Amniotic epithelial cell (primary cell): Measurements from ENCODE around the gene ETV5.
A peak's percentile ranks its signal among the peaks of the same experiment; 100 is the strongest.

Experiments used
- DNase-seq: peaks from one replicate; pipeline ENCODE4 v3.0.0-alpha.2; 2010; ENCODE audit warnings: low read depth

Gene ETV5

DNA sequence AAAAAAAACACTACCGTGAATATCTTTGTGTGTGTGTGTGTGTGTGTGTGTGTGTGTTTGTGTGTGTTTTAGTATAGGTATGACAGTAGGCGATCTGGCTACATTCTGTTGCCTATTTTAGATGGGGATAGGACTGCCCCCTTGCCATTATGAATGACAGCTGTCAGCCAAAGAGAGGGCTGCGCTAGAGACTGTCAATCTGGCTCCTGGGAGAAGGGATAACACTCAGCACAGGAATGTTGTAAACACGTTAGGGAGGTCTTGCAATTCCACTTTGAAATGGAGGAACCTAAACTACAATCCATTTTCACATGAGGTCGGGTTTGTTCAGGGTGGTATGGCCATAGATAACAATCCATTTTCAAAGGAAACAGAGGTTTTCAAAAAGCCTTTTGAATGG is 14.1 kb upstream of the ETV5 start:
- no peak for DNase-seq

DNA sequence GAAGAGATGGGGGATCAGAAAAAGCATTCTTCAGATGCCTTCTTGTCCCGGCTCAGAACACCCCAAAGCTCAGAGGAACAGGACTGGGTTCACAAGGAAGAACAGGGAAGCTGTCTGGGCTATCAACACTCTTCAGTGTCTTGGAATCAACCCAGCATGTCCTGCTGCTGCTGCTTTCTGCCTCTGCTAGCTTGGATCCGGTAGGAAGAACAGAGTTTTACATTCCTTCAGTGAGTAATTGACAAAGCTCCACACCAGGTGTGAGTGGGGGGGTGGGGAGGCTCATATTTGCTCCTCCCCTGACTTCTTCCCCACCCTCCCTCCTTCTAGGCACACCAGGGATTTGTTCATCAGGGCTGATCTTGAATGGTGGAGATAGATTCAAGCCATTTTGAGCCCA is 13.1 kb upstream of the ETV5 start:
- no peak for DNase-seq

- no peak for DNase-seq
Measured at GRCh38 chr3:186121278-186121677, 12.4 kb upstream of the ETV5 start.

GRCh38 chr3:186119499-186119898 is 10.6 kb upstream of the ETV5 start:
- DNase-seq = no peak

DNA sequence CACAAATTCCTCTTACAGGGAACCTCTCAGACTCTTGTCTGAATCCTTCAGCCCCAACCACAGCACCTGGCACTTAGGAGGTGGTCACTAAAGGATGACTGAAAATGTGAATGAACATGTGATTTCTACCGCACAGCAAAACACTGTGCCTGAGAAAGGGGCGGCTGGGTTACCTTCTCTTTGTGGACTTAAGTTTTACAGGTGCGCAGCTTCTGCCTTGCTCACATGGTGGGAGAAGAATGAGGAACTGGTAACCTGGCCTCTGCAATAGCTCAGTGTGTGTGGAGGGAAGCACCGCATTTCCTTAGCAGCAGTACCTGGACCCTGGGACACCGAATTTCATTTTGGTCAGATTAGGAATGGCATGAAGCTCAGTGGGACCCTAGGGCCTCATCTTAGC is 9.8 kb upstream of the ETV5 start:
- no peak for DNase-seq

- DNase-seq = no peak
Measured at GRCh38 chr3:186117521-186118134, 8.7 kb upstream of the ETV5 start.

- DNase-seq = no peak
Measured at GRCh38 chr3:186115239-186115996, 6.5 kb upstream of the ETV5 start.

- DNase-seq = no peak
Measured at GRCh38 chr3:186110975-186111974, 2.4 kb upstream of the ETV5 start.

- DNase-seq = peak; percentile 56
Measured at GRCh38 chr3:186109897-186110803, 1.3 kb upstream of the ETV5 start.

DNA sequence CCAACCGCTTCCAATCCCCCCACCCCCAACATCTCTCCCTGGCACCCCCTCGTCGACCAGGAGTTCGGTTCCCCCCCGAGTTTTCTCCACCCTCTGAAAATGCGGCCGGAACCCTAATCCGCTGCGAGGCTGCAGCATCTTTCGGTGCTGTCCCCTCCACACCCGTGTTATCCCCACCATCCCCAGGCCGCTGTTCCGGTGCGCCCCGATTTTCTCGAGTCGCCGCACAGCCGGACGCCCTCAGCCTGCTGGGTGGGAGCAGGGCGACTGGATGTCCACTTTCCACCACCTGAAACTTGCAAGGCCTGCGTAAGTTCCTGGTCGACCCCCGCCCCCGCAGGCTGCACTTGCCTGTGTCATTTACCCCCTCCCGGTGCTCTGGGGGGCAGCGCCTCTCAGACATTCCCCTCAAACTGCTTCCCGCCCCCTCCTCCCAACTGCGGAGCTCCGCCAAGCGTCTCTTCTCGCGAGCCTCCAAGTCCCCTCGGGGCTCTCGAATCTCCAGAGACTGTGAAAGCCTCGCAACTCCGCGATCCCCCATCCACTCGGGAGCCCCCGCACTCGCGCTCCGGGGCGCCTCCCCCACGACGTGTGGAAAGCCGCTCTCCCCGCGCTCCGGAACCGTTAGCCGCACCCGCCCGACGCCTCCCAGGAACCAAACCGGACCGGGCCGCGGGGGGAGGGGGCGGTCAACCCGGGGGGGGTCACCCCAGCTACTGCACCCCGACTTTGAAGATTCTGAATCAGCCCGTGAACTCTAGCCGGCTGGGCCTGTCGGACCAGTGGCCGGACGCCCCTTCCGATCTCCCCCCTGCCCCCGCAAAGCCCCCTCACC is 566 bp downstream of the ETV5 start:
- DNase-seq = peak; percentile 61

DNA sequence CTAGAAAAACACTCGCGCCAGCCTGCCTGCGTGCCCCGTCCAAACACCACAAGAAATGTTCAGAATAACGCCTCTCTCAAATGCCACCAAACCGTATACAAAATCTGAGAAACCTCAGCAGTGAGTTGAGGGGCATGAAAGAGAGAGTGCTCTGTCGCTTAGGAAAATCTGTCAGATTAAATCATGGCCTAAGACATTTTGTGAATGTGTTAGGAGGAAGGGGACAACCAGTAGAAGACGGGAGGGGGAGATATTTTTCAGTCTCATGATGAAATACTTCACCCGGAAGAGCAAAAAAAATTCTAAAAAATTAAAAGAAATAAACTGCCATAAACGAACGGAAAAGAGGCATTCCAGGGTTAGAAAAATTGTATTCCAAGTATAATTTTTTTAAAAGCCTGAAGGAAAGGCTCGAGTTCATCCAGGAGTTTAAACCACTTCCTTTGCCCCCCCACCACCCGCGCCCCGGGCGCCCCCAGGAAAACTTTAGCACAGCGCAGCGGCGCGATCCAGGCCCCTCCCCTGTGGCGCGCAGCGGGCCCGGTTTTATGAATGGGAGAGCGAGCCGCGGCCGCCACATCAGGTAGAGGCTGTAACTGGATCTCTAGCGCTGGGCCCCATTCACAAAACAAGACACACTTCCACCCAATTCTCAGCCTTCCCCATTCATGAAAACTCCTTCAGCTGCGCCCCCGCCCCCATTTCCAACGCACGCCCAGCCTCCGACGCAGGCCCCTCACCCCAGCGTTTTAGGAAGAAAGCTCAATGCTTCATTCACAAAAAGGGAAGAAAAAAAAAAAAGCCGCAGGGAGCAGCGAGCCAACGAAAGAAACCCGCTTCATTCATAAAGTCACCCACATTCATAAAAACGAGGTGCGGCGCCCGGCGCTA is 1.4 kb downstream of the ETV5 start:
- DNase-seq = peak; percentile 43

- no peak for DNase-seq
Measured at GRCh38 chr3:186105543-186105942, 3.3 kb downstream of the ETV5 start.

DNA sequence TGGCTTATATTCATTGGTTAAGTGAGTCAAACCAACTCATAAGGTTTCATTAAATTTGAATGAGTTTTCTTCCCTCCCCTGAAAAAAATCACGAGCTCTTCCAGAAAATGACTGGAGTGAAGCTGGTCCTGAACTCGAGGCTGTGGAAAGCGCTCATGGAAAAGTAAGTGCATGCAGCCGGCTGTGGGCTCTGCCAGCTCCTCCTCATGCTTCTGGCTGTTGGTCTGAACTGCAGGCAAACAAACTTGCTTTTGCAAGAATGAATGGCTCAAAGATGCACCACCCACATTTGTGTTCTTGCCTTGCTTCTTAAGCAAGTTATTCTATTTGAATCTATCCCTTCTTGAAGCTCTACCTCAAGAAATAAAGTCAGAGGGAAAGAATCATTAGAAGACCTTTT is 6.2 kb downstream of the ETV5 start:
- DNase-seq = no peak

GRCh38 chr3:186100398-186100797 is 8.5 kb downstream of the ETV5 start:
- no peak for DNase-seq

DNA sequence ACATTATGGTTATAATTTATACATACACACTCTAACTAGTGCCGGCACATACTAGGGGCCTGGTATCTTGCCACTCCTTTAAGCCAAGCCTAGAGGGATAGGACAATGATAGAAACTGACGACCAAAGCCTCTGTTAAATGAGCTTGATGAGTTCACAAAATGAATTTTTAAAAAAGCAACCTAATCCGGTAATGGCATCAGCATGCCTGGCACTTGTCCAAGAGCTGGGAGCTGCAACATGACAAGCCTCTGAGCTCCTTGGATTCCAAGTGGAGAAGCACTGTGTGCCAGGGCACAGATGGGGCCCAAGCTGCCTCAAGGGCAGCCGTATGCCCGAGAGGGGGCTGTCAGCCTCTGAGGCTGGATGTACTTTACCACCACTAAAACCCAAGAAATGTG is 9.7 kb downstream of the ETV5 start:
- DNase-seq = peak; percentile 60

GRCh38 chr3:186098740-186099139 is 10.1 kb downstream of the ETV5 start:
- DNase-seq = no peak

DNA sequence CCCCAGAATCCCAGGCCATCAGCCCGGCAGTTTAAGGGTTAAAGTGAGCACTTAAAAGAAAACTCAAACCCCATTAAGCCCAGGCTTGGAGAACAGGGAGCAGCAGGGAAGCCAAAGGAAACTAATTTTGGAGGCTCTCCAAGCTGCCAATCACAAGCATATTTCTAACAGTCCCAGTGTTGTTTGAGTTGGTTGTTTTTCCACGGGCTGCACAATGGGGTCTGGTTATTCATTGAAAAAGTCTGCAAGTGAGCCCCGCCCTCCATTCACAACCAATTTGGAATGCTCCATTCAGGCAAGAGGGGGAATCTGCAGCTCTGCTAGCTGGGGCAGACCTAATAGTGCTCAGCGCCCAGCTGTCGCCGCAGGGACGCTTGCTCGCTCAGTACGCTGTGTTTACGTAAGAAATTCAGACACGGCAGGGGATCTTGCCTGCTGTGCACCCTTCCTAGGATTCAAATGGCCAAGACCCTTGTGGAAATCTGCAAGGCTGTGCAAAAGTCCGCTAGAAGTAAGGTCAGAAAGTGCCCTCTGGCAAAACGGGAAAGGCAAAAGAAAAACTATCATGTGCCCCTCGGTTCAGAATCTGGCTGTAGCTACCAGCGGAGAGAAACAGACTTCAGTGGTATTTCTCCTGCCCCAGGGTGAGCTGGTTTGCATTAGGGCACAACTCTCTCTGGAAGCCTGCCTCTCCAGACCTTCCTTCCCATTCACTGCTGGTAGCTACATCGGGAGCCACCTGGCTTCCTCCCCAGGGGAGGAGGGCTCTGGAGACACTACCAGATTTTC is 11.0 kb downstream of the ETV5 start:
- peak; percentile 60 for DNase-seq

- DNase-seq = no peak
Measured at GRCh38 chr3:186097317-186097662, 11.6 kb downstream of the ETV5 start.

GRCh38 chr3:186096290-186096689 is 12.6 kb downstream of the ETV5 start:
- DNase-seq = no peak
